Fibroblast of skin of right biceps (primary cell): ENCODE measurements around the gene ACSL3.
A peak's percentile ranks its signal among the peaks of the same experiment; 100 is the strongest.
"Not testable (repeated sequence)": the region's sequence is repeated elsewhere in the genome, so short reads cannot be mapped to it uniquely, and the experiment has no call there.

ENCODE experiments used
- DNase-seq: peaks from one replicate; pipeline ENCODE4 v3.0.0-alpha.2; 2013

ACSL3 gene

DNA sequence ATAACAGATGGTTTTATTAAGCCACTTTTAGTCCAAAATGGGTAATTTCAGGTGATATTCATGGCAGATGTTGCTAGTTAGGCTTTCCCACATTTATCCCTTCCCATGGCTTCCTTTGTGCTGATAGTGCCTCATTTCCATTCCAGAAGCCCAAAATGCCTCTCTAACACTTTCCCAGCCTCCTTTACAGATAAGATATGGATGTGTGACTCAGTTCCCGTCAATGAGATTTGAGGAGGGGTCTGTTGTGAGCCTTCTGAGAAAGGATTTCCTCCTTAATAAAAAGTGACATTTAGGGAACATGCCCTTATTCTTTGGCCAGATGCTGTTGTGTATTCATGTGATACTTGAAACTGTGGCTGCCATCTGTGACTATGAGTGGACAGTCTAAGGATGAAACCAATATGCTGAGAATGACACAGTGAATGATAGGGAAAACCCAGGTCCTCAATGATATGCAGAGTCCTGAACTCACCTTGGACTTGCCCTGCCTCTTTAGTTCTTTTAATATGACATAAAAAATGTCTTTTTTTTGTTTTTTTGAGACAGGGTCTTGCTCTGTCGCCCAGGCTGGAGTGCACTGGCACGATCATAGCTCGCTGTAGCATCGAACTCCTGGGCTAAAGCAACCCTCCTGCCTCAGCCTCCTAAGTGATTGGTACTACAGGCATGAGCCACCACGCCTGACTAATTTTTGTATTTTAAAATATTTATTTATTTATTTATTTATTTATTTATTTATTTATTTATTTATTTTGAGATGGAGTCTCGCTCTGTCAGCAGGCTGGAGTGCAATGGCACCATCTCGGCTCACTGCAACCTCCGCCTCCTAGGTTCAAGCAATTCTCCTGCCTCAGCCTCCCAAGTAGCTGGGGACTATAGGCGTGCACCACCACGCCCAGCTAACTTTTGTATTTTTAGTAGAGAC lies 5.8 kb upstream of the ACSL3 start:
- no peak for DNase-seq

DNA sequence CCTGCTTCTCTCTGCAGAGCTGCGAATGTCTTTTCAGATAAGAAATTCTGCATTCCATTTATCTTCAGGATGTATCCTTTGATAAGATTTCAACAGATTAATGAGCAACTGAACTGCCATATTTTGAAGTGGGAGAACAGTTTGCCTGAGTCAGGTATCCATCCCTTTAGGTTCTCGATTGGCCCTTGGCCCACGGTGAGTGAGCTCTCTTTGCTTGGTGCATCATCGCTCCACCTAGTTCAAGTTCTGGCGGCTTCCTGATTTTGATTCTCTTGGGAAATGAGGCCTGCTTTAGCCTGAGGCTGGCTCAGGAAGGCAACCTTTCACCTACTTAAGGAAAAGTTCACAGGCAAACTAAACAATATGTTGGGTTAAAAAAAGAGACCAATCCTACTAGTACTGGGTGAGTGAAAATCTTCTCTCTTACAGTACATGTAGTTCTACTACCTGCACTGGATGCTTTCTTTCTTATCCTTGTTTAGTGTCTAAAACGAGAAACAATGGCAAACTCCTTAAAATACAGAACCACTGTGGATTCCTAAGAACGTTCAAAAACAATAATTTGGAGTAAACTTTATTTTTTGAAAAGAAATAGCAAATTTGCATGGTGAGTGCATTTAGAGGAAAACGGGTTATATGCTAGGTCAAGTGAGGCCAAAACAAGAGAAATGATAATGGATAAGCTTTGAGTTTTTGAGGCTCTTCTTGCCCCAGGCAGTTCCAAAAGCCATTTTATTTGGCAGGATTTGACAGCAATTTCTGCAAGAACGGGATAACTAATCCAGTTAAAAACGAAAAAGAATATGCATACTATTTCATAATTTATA lies 837 bp upstream of the ACSL3 start:
- DNase-seq: peak; percentile 73

DNA sequence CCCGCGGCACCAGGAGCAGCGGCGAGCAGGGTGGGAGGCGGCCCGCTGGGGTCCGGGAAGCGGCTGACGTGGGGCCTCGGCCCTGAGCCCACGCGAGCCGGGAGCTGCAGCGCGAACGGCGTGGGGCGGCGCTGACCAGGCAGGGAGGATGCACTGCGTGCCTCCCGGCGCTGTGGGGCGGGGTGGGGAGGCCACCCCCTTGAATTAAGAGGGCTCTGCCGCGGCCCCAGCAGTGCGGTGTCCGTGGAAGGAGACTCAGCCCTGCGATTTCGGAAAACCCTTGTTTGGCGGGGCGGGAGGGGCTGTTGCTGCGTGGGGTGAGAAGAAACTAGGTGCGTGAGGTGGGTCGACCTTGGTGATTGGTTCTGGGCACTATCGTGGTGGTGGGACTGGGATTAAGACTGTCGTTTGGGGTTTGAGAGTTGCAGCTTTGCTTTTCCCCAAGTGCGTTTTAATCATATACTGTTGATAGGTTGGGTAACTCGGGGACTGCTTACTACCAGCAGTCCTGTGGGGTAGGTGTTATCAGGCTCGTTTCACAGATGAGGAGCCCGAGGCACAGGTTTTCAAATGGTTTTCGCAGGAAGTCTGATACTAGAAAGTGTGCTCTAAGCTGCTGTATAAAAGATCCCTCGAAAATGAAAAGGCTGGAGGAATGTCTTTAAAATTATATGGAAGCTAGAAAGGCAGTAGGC lies 722 bp downstream of the ACSL3 start:
- DNase-seq: no peak

DNA sequence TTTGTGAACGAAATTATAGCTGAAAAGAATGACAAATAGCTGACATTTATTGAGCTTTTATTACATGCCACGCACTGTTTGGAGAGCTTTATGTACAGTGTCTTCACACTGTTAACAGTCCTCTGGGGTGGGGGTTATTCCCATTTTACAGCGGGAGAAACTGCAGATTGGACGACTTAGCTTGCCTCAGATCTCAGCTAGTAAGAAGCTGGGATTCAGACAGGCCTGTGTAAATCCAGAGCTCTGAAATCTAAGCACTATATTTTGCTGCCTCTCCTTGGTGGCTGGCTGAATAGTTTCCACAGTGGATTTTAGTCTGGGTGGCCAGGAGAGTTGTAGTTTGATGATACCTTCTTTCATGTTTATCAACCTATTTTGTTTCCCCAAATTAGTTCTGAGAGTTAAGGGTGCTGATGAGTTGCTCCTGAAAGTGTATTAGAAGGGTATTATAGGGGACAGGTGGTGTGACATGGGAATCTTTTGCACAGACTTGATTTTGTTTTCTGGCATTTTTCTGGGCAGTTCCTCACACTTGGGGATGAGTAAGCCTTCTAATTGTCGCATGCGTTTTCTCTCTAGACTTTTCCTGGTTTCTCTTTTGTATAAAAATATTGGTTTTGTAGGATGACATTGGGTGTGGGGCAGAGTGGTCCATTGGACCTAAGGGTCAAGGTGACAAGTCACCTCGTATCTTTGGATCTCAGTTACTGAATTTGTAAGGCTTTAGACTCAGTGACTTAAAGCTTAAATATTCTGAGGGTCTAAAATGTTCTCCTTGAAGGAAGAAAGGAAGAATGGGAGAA lies 1.5 kb downstream of the ACSL3 start:
- no peak for DNase-seq

DNA sequence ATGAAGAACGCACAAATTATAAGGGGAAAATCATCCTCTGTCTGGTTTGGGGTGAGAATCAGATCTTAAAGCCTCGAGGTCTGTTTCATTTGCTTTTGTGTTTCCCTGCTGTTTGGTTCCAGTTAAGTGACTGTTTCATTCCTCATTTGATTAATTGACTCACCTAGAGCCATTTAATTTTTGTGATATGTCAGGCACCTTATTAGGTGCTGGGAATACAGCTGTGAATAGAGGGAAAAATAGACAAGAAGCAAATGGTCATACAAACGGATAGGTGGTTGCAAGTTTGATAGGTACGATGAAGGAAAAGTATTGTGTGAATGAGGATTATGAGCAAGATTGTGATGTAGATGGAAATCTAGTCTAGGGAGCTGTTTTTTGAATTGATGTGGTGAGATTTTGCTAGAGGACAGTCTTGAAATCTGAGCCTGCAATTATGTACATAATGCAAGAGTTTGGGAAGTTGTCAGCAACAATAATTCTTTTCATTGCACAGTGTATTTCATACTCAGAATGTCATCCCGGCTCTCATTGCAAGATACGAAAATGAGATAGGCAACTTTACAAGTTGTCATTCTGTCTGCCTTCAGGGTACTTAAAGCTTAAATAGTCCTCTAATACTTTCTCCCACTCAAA lies 2.2 kb downstream of the ACSL3 start:
- DNase-seq: no peak

DNA sequence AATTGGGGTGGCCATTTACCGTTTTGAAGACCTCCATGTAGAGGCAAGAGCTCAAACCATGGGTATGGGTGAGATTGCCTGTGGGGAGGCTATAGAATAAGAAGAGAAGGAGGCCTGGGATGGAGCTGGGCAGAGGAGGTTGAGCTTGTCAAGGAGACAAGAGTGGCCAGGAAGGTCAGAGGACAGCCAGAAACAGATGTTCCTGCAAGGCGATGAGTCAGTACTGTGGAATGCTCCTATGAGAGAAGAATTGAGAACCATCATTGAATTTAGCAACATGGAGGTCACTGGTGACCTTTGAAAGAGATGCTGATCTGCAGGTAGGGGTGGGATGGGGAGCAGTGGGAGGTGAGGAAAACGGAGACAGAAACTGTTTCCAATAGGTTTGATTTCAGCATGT lies 3.5 kb downstream of the ACSL3 start:
- DNase-seq: peak; percentile 58

DNA sequence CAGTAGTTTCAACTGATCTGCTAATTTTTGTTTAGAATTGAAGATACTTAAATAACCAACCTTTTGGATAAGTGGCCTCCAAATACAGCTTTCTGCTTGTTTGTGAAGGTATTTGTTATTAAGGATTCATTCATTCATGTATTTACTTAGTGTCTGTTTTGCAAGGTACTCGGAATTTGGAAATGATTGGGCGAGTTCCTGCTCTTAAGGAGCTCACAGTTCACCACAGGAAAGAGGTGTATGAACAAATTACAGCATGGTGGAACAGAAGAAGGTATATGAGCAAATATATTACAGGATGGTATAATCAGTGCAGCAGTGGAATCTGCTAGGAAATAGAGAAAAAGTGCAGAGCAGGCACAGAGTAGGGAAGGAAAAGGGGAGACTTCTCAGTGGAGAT lies 4.5 kb downstream of the ACSL3 start:
- DNase-seq: no peak

DNA sequence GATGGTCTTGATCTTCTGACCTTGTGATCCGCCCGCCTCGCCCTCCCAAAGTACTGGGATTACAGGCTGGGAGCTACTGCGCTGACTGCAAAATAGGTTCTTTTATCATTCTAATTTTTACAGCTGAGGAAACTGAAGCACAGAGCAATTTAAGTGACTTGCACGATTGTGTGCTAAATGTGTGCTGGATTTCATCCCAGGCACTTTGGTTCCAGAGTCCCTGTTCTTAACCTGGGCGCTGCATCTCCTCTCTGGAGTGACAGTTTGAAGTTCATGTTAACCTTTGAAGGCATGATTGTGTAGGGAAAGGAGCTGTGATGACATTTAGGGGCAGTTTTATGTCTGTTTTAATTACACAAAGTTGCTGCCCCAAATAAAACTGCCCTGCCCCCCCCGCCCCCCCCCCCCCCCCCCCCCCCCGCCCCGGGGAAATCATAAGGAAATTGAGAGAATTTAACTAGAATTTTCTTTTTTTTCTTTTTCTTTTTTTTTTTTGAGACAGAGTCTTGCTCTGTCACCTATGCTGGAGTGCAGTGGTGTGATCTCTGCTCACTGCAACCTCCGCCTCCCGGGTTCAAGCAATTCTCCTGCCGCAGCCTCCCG lies 5.6 kb downstream of the ACSL3 start:
- no peak for DNase-seq

DNA sequence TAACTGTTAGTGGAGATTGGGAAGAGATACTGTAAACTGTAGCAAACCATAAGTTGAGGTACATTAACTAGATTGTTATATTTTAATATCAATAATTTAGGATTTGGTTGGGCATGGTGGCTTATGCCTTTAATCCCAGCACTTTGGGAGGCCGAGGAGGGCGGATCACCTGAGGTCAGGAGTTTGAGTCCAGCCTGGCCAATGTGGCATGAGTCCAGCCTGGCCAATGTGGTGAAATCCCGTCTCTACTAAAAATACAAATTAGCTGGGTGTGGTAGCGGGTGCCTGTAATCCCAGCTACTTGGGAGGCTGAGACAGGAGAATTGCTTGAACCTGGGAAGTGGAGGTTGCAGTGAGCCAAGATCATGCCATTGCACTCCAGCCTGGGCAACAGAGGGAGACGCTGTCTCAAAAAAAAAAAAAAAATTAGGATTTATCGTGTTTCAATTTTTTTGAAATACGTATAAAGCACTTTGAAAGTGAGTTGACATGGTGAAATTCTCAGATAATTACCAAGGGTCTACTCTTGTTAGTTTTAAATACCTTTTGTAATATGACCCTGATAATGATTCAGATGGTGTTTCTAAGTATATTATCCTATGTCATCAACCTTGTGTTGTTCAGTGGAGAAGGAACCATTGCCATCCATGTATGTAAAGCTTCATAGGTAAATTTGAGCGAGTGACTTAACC lies 7.9 kb downstream of the ACSL3 start:
- not testable (repeated sequence) for DNase-seq

DNA sequence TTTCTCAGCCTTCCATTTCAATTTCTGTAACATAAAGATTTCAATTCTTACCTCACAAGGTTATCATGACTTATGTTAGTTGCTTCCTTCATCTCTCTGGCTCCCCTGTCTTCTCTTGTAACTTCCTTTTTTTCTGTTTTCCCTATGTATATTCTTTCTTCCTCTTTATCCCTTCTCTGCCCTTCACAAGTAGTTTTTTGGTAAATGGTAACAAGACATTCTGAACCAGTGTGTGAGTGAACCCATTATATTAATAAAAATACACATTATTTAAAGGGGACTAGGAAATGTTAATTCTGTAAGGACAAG lies 8.4 kb downstream of the ACSL3 start:
- DNase-seq: no peak

DNA sequence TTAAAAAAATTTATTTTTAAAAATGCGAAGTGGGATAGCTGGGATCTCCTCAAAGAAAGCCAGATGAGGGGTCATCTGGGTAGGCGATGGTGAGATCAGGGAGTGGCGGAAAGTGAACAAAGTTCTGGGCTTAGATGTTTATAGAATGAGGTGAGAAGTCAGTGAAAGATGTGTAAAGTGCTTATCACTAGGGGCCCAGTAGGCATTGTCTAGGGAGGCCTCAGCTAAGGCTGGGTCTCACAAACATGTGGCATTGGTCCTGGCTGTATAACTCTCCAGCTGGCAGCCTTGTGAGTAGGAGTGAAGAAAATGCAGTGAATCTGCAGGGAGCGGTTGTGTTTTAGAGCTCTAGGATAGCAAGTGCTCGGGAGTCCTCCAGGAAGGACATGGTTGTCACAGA lies 10.5 kb downstream of the ACSL3 start:
- no peak for DNase-seq

DNA sequence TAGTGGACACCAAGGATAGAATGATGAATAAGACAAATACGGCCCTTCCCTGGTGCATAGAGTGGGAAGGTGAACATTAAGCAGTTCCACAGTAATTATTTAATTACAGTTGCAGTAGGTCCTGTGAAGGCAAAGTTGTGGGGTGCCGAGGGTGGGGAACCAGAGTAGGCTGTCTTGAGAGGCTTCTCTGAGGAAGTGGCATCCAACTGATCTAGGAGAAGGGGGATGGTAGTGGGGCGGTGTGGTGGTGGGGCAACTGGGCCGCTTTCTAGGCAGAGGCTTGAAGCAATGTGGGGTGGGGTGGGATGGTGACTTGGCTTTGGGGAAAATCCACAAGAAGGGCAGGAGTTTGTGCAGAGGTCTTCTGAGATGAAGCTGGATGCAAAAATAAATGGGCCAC lies 11.7 kb downstream of the ACSL3 start:
- no peak for DNase-seq

DNA sequence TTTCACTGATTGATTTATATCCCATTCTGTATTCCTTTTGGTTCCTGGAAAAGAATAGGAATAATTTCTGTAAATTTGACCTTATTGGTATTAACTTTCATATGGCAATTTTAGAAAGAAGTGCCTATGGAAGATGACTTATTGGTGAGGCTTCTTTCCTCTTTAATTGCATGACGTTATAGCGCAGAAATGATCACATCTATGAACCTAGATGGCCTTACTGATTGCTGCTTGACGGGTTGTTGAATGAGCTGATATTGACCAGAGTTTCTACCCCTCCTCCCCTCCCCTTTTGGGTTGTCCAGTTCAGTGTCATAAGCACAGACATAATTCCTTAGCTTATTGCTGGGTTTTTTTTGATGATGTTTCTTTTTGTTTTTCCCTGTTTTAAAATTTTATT lies 14.6 kb downstream of the ACSL3 start:
- DNase-seq: no peak

DNA sequence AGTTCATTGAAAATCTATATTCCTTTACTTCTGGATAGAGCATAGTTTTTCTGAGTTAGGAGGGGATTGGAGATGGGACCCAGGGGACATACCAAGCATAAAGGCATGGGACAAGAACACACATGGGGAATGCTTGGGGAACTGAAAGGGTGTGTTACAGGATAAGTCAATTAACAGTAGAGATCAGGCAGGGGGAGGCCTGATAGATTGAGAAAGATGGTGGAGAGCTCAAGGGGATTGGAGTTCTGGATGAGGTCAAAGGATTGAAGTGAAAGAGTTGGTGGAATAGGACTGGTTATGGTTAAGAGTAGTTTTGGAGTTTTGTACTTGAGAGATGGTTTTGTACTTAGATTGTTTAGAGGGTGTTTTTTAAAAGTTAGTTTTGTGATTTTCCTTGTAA lies 16.1 kb downstream of the ACSL3 start:
- no peak for DNase-seq

DNA sequence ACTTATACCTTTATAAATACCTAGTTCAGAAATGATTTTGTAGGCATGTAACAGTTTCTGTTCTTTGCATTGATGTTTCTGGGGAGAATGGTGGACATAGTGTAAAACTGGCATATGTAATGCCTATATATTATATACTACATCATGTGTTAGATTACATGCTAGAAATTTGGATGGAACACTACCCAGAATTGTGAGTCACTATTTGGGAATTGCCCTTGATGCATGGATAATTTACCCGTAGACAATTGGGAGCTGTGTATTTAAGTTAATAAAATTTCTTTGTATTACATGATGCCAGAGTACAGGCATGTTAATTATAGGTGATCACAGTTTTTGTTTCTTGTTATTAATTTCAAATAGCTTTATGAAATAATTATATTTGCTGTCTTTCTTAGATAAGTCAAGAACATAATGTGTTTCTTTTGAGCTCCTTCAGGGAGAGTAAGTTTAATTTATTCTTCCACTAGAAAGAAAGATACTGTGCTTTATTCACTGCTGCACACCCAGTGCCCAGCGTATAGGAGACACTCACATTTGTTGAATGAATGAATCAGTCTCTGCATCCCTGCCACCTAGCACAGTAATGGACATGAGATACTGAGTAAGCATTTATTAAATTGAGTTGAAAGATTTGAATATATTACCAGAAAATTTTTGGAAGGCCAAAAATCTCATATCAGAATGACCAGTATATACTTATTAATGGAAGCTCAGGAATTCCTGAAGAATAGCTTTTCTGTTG lies 16.9 kb downstream of the ACSL3 start:
- DNase-seq: peak; percentile 72

DNA sequence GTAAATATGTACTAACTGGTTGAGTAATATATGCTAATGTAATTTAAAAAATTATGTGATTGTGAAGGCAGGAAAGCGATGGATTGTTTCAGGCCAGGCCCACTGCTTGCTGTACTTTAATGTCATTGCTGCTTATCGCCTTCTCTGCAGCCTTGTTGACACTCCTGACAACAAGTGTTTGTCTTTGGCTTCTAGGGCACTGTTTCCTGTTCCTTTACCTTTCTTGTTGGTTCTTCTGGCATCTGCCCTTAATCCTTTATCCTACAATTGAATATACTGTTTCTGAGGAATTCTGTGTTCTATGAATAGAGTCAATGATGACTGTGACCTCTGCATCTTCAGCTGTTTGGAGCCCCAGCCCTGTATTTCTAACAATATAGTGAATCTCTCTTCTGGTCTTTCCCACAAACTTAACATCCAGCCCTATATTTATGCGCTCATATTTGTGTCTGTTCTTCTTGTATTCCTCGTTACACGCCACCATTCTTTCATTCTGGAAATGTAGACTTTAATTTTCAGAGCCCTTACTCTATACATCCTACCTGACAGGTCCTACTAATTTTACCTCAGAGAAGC lies 17.6 kb downstream of the ACSL3 start:
- DNase-seq: no peak

DNA sequence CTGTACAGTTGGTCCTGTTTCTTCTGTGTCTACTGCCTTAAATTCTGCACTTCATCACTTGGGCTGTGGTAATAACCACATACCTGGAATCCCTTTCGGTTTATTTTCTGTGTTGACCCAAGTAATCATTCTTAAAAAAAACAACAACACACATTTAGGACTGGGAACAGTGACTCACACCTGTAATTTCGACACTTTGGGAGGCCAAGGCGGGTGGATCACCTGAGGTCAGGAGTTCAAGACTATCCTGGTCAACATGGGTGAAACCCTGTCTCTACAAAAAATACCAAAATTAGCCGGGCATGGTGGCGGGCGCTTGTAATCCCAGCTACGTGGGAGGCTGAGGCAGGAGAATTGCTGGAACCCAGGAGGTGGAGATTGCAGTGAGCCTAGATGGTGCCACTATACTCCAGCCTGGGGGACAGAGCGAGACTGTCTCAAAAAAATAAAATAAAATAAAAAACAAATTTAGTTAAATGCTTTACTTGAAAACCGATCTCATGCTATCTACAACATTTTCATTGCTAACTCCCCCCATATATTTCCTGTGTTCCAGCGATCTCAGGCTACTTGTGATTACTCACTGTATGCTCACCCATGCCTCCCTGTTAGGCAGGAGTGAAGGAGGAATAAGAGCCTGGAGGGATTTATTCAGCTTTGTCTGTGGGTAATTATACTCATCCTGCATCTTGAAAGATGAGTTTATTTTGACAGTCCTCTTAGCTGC lies 18.2 kb downstream of the ACSL3 start:
- DNase-seq: peak; percentile 80

DNA sequence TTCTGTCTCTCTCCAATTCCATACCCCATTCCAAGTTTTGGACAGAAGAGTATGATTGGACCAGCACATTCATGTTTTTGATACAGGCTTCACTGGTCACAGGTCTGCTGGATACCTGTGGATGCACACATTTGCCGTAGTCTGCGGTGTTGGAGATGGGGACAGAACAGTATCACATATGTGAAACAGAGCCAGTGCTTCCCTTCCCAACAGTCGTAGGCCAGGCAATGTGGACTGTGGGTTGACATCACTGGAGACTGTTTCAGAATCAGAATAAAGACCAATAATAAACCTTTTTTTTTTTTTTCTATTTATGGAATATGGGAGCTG lies 18.7 kb downstream of the ACSL3 start:
- no peak for DNase-seq

DNA sequence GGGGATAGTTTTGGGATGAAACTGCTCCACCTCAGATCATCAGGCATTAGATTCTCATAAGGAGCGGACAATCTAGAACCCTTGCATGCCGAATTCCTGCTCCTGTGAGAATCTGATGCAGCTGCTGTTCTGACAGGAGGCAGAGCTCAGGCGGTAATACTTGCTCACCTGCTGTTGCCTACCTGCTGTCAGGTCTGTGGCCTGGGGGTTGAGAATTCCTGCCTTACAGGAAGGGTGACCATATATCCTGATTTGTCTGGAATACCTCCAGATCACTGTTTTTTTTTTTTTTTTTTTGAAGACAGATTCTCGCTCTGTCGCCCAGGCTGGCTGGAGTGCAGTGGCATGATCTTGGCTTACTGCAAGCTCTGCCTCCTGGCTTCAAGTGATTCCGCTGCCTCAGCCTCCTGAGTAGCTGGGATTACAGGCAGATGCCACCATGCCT lies 21.7 kb downstream of the ACSL3 start:
- no peak for DNase-seq
